ENCODE data around the gene BBS7. TPM values are rescaled to one million over a fixed set of nuclear protein-coding genes. Genes with fewer than 3 reads are reported as not detected.

The BBS7 gene
- total and polyA plus RNA-seq, 7 donors, result 8.4 to 14.6 (median 12.7) TPM

GRCh38 chr4:121788896-121789295 is 81.4 kb downstream of the BBS7 start:
- Histone ChIP-seq H3K4me3 (no peak overlapping the region), H3K4me1 (peaks cover 0 to 7% (median 0%) of the 10 kb centered on the region in 4 donors), H3K36me3 (no peaks in the 10 kb centered on the region), H3K27me3 (no peaks in the 10 kb centered on the region), H3K27ac (no peak overlapping the region), H3K9me3 (no peaks in the 10 kb centered on the region)
- no peak for TF ChIP-seq EP300 (IDR thresholded peaks at IDR 0.05)
- no peak for TF ChIP-seq CTCF (IDR thresholded peaks at IDR 0.05)
- no peak for DNase-seq
- 78 to 84% methylated on average over 2 of the region's 2 CpGs for WGBS, 2 donors
- intact Hi-C loops (cut with DNase I), result no loop called here

- Histone ChIP-seq H3K36me3 (no peaks in the 10 kb centered on the region), H3K4me1 (peaks cover 0 to 7% (median 0%) of the 10 kb centered on the region in 4 donors), H3K27me3 (no peaks in the 10 kb centered on the region), H3K27ac (peak overlapping the region in 3 of 4 donors; percentile 19 to 31 (median 22)), H3K4me3 (no peak overlapping the region), H3K9me3 (no peaks in the 10 kb centered on the region)
- 69 to 86% methylated on average over 2 of the region's 2 CpGs for WGBS, 2 donors
- TF ChIP-seq POLR2A (IDR thresholded peaks at IDR 0.05), result no peak
- no peak for TF ChIP-seq POLR2AphosphoS5 (IDR thresholded peaks at IDR 0.05)
- TF ChIP-seq CTCF (IDR thresholded peaks at IDR 0.05), result no peak
- intact Hi-C loops (cut with DNase I), result no loop called here
- DNase-seq, result no peak
These were observed 84.1 kb downstream of the BBS7 start for GRCh38 chr4:121786221-121786620.

GRCh38 chr4:121785479-121785878 is 84.8 kb downstream of the BBS7 start:
- 75 to 82% methylated on average over 4 of the region's 4 CpGs for WGBS, 2 donors

GRCh38 chr4:121784975-121785374 is 85.3 kb downstream of the BBS7 start:
- Histone ChIP-seq H3K9me3 (no peaks in the 10 kb centered on the region), H3K4me3 (no peak overlapping the region), H3K27me3 (no peaks in the 10 kb centered on the region), H3K27ac (peak overlapping the region in 3 of 4 donors; percentile 2 to 52 (median 32)), H3K4me1 (peaks cover 0 to 7% (median 0%) of the 10 kb centered on the region in 4 donors), H3K36me3 (no peaks in the 10 kb centered on the region)
- intact Hi-C loops (cut with DNase I), result no loop called here
- peak; percentile 67 for DNase-seq
- 60 to 63% methylated on average over 2 of the region's 2 CpGs for WGBS, 2 donors
- no peak for TF ChIP-seq CTCF (IDR thresholded peaks at IDR 0.05)
- peak in 2 of 4 donors; percentile 6 to 32 for TF ChIP-seq POLR2AphosphoS5 (IDR thresholded peaks at IDR 0.05)

More at GRCh38 chr4:121785479-121785878, 84.8 kb downstream of the BBS7 start:
- H3K27ac ChIP-seq, result peak overlapping the region; percentile 19 to 52 (median 27)
- no peaks in the 10 kb centered on the region for H3K27me3 ChIP-seq
- intact Hi-C loops (cut with DNase I), result no loop called here
- TF ChIP-seq CTCF (IDR thresholded peaks at IDR 0.05) (no peak), EP300 (IDR thresholded peaks at IDR 0.05) (no peak), POLR2AphosphoS5 (IDR thresholded peaks at IDR 0.05) (no peak), POLR2A (IDR thresholded peaks at IDR 0.05) (no peak)
- DNase-seq, result peak; percentile 68
- peaks cover 0 to 7% (median 0%) of the 10 kb centered on the region in 4 donors for H3K4me1 ChIP-seq
- H3K4me3 ChIP-seq, result no peak overlapping the region
- no peaks in the 10 kb centered on the region for H3K9me3 ChIP-seq
- no peaks in the 10 kb centered on the region for H3K36me3 ChIP-seq

- 54 to 94% methylated on average over 1 of the region's 1 CpG for WGBS, 2 donors
- no peak for DNase-seq
- Histone ChIP-seq H3K27ac (peak overlapping the region in 1 of 4 donors; percentile 24), H3K27me3 (no peaks in the 10 kb centered on the region), H3K36me3 (no peaks in the 10 kb centered on the region), H3K4me3 (no peak overlapping the region), H3K9me3 (no peaks in the 10 kb centered on the region), H3K4me1 (peaks cover 0 to 7% (median 0%) of the 10 kb centered on the region in 4 donors)
- intact Hi-C loops (cut with DNase I), result no loop called here
- TF ChIP-seq EP300 (IDR thresholded peaks at IDR 0.05) (no peak), POLR2AphosphoS5 (IDR thresholded peaks at IDR 0.05) (no peak), CTCF (IDR thresholded peaks at IDR 0.05) (no peak), POLR2A (IDR thresholded peaks at IDR 0.05) (no peak)
These were observed 85.9 kb downstream of the BBS7 start for GRCh38 chr4:121784401-121784800.

All from sigmoid colon (tissue), 7 donors.